SK-N-MC (cell line): ENCODE results near the gene MPZL2.

Experiments
- EZH2 ChIP-seq: fragments of 200-600 bp; sonication (generic); IDR thresholded peaks from one replicate; pipeline ENCODE4 v1.6.1; 2017; ENCODE audit warnings: antibody characterized with exemption
- FOXP2 ChIP-seq: optimal IDR thresholded peaks from 2 replicates; pipeline ENCODE3; 2011; ENCODE audit warnings: mild to moderate bottlenecking, moderate library complexity; ENCODE audit not compliant: insufficient read depth; ENCODE audit errors: extremely low read length, control extremely low read depth
- POLR2AphosphoS5 ChIP-seq: IDR thresholded peaks from 2 replicates; pipeline ENCODE4 v1.6.1; 2012; ENCODE audit warnings: mild to moderate bottlenecking, low read depth, low read length, borderline replicate concordance

- TF ChIP-seq EZH2 (no peak), POLR2AphosphoS5 (no peak), FOXP2 (no peak)
Measured at GRCh38 chr11:118229274-118229847, 34.7 kb downstream of the MPZL2 start.
